HG02870 (cell line): Measurements from ENCODE around the gene WSB2.
"Not testable (repeated sequence)": the region's sequence is repeated elsewhere in the genome, so short reads cannot be mapped to it uniquely, and the experiment has no call there.

Source experiments
- ATAC-seq: cut with Tn5 transposase; IDR thresholded peaks from one replicate; pipeline ENCODE4 v1.9.1; 2021; ENCODE audit warnings: mild to moderate bottlenecking, moderate library complexity; ENCODE audit not compliant: unreplicated experiment

WSB2 gene

DNA sequence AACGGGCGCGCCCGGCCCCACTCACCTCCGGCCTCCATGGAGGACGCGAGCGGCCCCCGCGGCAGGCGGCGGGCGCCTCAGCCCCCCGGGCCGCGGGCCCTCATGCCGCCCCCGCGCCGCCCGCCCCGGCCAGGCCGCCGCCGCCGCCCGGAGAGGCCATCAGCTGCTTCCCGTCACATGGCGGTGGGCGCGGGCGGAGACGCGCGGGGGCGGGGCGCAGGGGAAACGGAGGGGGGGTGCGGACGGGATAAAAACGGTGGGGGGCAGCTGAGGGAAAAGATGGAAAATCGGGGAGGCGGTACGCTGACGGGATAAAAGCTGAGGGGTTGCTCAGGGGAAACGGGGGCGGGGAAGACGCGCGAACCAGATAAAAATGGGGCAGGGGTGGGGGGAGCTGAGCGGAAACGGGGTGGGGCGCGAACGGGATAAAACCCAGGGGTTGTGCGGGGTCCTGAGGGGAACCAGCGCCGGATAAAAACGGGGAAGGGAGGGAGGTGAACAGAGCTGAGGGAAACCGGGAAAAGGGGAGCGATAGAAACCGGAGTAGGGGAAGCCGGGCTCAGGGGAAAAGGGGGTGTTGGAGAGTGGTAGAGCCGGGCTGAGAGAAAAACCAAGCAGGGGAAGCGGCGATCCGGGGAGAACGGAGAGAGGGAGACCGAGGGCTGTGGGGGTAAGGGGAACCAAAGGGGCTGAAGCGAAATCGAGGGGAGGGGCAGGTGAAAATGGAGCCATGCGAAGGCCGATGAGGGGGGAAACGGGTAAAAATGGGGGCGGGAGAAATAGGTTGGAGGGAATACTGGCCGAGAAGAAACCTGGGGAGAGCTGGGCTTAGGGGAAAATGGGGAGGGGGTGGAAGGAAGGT, at the start of gene WSB2:
Gene WSB2 (minus strand): TSS at position 169 of the 862 bp plus-strand sequence. CDS start 131 bp downstream, at position 38.
- no peak for ATAC-seq

DNA sequence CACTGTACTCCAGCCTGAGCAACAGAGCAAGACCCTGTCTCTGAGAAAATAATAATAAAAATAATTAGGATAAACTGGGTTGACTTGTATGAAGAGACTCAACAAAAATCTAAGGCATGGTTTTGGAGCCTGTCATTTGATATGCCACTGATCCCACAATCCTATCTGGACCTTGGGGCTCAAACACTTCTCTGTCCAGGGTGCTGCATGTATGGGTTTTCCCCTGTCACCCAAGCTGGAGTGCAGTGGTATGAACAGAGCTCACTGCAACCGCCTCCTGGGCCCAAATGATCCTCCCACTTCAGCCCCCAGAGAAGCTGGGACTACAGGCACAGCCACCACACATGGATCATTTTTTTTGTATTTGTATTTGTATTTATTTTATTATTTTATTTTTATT, 48.1 kb upstream of the WSB2 start:
- no peak for ATAC-seq

DNA sequence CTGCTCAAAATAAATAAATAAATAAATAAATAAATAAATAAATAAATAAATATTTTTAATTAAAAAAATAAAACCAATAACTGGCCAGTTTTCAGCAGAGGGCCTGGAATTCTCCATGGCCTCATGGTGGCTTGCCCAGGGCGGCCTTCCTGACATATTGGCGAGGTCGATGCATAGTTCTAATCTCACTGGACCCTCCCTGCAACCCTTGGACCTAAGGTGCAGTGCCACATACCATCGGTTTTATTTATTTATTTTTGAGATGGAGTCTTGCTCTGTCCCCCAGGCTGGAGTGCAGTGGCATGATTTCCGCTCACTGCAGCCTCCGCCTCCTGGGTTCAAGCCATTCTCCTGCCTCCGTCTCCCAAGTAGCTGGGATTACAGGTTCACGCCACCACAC, 46.7 kb upstream of the WSB2 start:
- ATAC-seq: no peak

DNA sequence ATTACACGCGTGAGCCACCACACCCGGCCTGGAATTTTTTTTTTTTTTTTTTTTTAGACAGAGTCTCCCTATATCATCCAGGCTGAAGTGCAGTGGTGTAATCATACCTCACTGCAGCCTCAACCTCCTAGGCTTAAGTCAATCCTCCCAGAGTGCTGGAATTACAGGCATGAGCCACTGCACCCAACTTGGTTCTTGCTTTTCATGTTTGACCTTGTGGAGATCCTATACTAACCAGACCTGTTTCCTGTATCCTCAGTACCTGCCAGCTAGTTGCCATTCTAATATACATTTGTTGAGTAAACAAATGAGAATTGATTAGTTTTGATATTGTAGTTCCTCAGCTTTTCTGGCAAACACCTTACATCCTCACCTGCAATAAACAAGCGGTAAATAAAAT, 46.0 kb upstream of the WSB2 start:
- no peak for ATAC-seq

DNA sequence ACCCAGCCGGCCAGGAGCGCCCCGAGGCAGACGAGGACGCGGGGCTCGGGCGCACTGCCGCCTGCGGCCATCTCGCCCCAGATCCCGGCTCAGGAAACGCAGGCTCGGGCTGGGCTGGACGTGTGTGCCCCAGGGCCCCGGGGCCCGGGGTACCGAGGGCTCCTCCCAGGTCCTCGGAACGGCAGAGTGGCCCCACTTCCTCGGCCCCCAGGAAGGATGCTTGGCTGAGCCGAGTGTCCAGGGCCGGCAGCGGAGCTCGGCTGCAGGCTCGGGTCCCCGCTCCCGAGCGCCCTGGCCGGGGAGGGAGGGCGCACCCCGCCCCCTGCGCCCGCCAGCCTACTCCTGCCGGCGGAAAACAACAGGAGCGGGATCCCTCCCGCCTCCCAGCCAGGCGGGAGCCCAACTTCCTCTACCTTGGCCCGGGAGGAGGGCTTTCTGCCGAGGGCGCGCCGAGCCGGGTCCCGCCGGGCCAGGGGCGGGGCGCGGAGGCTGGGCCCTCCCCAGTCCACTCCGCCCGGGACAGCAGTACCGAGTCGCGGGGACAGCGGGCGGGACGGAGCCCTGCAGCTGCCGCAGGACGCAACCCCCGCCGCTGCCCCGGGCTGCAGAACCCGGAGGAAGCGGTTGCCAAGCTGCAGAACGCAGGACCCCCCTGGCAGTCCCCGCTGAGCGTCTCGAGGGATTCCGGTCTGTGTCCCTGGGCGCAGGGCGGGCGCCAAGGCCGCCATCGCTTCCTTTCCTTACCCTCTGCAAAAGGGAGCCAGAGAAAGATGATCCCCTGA, 42.8 kb upstream of the WSB2 start, which contains the start of gene VSIG10:
Gene VSIG10 (minus strand): TSS at position 411 of the 782 bp plus-strand sequence. CDS start 340 bp downstream, at position 71.
- no peak for ATAC-seq

DNA sequence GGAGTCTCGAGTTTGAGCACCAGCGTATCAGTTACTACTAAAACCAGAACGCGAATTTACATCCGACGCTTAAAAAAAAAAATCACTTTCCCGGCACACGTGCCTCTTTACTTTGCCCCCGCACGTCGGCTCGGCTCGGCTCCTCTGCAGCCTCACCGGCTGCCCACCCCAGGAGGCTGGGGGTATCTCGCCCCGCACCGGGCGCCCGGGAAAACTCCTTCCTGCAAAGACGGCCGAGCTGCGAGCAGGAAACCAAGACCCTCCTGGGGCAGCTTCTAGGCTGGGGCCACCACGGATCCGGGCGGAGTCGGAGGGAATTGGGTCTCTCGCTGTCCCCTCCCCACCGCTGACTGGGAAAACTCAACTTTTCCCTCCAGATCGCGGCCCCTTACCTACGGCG, 42.2 kb upstream of the WSB2 start:
- ATAC-seq: no peak

DNA sequence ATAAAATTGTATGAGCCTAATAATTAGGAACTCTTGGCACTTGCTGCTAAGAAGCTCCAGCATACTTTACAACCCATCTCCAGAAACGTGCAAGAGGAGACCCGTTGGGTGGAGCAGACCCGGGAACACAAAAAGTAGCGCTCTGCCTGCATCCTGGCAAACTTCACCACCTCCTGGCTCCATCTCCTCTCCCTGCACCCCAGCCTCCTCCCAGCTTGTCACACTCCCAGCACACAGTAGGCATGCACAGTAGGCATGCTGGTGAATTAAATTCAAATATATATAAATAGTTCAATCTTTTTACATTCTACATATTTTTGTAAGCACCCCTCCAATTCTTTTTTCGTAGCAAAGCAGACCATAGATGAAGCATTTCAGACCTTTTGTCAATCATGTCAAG, 41.6 kb upstream of the WSB2 start:
- no peak for ATAC-seq

DNA sequence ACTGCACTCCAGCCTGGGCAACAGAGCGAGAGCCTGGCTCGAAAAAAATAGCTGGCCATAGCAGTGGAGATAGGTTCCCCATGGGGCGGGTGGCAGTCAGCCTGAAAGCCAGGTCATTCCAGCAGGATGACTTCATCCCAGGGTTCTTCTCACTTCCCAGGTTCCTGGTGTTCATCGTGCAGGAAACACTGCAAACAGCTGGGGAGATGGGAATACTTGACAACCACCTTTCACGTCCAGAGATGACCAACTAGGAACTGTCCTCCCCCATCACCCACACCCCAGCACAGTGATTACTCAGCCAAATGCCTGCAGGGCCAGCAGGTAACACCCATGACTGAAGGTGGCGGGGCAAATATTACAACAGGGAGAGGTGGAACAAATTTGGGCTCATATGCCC, 41.1 kb upstream of the WSB2 start:
- ATAC-seq: no peak

DNA sequence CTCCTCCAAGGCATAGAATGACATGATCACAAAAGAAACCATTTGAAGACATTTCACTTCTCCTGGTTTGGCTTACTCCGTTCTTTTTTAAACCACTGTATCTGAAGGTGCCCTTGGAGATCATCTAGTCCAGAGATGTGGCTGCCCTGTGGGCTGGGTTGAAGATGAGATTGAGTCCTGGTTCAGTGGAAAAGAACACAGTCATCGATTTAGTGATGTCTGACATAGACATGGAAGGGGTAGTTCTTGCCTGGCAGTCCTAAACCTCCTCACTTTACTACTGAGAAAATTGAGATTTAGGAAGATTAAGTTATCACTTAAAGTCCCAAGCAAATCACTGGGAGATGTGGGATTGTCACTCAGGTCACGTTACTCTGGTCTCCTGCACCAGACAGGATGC, 40.1 kb upstream of the WSB2 start:
- ATAC-seq: no peak

DNA sequence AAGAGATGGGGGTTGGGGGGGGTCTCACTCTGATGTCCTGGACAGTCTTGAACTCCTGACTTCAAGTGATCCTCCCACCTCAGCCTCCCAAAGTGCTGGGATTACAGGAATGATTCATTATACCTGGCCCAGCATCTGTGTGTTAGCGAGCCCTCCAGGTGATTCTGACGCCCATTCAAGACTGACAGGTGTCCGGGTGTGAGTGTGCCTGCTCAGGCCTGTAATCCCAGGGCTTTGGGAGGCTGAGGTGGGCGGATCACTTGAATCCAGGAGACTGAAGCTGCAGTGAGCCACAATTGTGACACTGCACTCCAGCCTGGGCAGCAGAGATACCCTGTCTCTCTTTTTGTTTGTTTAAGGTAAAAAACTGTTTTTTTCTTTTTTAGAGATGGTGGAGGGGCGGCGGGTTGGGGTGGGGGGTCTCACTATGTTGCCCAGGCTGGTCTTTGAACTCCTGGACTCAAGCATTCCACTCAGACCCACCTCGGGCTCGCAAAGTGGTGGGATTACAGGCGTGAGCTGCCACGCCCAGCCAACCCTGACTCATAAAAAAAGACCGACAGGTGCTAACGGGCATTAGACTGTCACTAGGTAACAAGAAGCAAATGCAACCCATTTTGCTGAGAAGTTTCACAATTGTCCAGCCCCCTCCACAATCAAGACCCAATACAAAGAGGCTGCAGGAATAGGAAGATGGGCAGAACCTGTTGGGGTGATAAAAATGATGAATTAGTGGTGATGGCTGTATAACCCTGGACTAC, 38.1 kb upstream of the WSB2 start:
- ATAC-seq: no peak

DNA sequence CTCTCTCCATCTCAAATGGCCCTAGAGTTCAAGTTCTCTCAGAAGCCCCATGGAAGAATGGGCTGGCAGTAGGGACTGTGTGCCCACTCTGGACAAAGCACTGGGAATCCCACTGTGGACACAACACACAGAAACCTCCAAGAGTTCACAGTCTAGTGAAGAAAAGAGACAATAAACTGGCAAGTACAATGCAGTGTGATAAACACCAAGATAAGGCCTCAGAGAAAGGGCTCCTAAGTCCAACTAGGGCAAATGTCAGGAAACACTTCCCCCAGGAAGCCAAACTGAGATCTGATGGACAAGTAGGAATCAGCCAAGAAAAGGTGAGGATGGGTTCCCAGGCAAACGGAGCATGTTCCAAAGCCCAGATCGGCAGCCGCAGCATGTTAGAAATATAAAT, 37.4 kb upstream of the WSB2 start:
- no peak for ATAC-seq

DNA sequence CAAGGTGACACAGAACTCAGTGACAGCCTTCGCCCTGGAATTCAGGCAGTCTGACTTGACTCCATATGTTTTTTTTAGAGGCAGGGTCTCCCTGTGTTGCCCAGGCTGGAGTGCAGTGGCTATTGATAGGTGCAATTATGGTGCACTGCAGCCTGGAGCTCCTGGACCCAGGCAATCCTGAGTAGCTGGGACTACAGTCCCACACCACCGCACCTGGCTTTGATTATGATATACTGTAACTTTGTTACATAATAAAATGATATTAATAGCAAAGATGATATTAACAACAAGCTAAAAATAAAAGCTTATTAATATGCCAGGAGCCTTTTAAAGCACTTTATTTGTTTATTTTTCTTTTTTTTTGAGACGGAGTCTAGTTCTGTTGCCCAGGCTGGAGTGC, 33.1 kb upstream of the WSB2 start:
- no peak for ATAC-seq

DNA sequence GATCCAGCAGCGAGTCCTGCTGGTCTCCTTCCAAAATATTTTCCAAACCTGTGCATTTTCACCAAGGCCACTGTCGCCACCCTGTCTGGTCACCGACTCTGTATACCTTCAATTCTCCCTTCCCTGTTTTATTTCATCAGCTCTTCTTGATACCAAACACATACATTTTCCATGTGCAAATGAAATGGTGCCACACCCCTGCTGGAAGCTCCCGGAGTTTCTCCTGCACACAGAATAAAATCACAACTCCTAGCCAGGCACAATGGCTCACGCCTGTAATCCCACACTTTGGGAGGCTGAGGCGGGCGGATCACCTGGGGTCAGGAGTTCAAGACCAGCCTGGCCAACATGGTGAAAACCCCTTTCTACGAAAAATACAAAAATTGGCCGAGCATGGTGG, 28.8 kb upstream of the WSB2 start:
- ATAC-seq: no peak

DNA sequence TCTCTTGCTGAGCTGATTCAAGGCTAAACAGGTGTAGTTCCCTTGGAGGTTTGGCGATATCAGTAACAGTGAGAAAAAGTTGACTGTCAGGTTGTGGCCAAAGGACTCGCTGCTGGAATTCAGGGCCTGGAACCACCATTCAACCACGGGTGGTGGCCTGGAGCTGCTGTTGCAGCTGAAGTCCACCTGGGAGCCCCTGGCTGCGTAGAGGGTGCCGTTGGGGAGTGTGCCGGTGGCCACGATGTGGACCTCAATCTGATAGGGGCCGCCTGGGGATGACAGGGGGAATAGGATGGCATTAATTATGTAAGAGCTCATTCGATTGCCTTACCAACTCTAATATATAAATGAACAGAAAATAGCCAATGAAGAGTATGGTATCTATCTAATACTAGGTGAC, 21.2 kb upstream of the WSB2 start:
- no peak for ATAC-seq

DNA sequence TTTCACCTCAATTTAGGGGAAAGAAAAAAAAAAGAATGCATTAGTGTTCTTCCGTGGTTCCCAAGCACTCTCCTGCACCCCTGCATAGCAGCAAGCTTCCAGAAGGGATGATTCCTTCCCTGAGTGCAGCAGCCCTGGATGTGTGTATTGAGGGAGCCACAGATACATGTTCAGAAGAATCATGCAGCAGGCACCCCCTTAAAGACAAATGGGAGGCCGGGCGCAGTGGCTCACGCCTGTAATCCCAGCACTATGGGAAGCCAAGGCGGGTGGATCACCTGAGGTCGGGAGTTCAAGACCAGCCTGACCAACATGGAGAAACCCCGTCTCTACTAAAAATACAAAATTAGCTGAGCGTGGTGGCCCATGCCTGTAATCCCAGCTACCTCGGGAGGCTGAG, 20.5 kb upstream of the WSB2 start:
- ATAC-seq: not testable (repeated sequence)

DNA sequence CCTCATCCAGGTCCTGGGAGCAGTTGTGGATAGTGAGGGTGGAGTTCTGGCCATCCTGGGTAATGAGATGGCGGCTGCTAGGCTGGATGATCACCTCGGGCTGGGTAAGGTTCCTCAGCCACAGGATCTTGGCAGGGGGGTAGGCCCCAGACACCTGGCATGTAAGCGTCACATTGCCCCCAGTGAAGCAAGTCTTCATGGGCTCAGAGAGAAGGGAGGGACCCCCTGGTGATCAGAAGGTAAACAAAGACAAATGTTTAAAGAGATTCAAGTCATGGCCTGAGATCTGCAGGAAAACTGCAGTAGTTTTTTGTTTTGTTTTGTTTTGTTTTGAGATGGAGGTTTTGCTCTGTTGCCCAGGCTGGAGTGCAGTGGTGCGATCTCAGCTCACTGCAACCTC, 12.8 kb upstream of the WSB2 start:
- ATAC-seq: no peak

DNA sequence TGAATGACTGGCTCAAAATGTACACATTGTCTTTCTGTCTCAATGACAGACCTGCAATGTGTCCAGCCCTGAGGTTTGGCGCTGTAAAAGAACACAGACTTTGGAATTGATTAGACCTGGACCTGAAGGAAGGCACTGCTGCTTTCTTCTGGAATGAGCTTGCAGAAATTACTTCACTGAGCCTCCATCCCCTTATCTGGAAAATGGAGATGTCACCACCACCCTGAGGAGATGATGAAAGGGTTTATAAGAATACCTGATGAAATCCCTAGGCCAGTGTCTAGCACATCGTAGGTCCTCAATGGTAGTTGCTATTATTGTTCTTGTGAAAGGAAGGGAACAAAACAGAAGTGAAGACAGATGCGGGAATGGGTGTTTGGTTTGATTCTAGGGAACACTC, 9.7 kb upstream of the WSB2 start:
- no peak for ATAC-seq

DNA sequence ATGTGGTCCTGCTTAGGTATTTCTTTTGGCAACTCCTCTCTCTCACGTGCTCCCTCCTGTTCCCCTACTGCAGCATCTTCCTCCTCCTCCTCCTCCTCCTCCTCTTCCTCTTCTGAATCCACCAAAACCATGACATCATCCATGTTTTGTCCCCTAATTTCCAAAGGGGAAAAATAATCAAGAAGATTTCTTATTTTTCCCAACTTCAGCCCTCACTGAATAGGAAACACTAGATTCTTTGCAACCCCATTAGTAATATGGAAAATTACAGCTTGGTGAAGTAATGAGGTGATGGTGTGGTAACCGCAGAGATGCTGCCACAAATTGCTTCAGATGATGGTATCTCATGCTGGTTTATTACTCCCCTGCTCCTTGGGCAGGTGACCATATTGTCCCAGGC, 7.5 kb upstream of the WSB2 start:
- no peak for ATAC-seq

DNA sequence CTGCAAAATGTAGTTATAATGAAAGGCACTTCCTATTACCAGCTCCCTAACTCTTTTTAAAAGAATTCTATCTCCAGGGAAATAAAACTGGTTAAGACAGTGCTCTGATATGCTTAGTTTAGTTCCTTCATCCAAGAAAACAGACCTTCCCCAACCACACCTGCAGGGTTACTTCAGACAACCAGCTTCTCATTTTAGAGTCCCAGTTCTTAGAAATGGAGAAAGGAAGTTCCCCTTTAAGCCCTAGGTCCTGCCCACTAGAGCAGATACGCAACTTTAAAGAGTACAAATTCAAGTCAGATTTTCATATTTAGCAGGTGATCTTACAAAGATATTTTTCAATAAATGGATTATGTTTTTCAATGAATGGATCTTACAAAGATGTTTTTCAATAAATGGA, 4.4 kb upstream of the WSB2 start:
- ATAC-seq: no peak

DNA sequence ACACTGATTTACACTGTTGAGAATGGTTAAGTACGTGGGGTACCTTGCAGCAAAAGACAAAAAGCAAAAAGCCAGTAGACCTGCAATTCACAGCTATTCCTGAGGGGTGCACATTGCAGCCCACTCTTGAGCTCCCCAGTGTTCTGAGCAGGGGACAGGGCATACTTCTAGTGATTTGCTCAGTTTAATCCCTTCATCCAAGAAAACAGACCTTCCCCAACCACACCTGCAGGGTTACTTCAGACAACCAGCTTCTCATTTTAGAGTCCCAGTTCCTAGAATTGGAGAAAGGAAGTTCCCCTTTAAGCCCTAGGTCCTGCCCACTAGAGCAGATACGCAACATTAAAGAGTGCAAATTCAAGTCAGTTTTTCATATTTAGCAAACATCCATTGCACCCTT, 3.6 kb upstream of the WSB2 start:
- no peak for ATAC-seq

DNA sequence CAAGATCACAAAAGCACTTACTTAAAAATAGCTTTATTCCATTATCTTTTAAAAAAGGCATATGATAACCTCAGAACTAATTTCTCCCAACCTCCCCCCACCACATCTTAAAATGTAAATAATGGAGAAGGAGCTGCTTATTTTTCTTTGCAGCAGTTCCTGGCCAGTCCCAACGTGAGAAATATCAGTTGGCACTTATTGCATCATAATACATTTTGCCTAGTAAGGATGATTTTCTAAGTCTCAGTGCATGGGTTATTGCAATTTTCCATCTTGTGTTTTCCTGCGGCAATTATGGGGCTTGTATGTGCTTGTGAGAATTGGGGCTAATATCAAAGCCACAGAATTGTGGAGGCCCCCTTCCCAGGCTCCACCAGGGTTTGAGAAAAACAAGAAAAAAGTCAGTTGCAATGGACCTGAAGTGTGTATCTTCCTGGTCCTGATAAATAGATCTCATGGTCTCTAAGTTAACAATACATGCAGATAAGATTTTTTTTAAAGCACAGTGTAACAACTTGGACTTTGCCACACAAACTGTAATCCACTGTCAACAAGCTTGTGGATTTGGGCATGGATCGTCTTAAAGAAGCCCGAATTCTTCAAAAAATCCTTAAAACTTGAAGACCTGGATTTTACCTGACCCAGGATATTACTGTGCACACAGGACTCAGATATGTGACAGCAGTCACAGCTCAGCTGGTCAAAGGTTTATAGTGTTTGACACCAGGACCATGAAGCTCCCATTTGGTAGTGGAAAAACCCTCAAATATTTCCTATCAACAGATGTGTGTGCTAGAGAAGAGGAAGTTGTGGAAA, 2.8 kb upstream of the WSB2 start:
- ATAC-seq: no peak
